OCI-LY7 (cell line): Measurements from ENCODE around the gene CLCN4.

Experiments
- CTCF ChIP-seq: fragments of 200-600 bp; sonication (generic); conservative IDR thresholded peaks from 2 replicates; pipeline ENCODE4 v1.5.1; 2014; ENCODE audit warnings: mild to moderate bottlenecking, antibody characterized with exemption, low read length, moderate library complexity, mixed read lengths
- EZH2phosphoT487 ChIP-seq: fragments of 200-600 bp; sonication (generic); IDR thresholded peaks from 2 replicates; pipeline ENCODE4 v1.6.1; 2018; ENCODE audit warnings: low read depth, borderline replicate concordance, mild to moderate bottlenecking, mixed run types, antibody characterized with exemption, low read length, moderate library complexity, mixed read lengths

GRCh38 chrX:10110316-10110935, 46.3 kb upstream of the CLCN4 start:
- TF ChIP-seq CTCF (no peak), EZH2phosphoT487 (no peak)
